Forelimb muscle (tissue), 1 donor: ENCODE measurements around the gene ARMH4. TPM values are rescaled to one million over a fixed set of nuclear protein-coding genes. Genes with fewer than 3 reads are reported as not detected.

Source experiments
- DNase-seq: peaks from one replicate; pipeline ENCODE4 v3.0.0-alpha.2; 2013; ENCODE audit warnings: low read depth
- polyA plus RNA-seq: library from polyadenylated mRNA; unstranded; fragments of 120-200 nt; gene quantifications from one replicate; pipeline ENCODE4 v1.2.1, GENCODE V29; 2013; ENCODE audit not compliant: insufficient read length

Gene ARMH4
- polyA plus RNA-seq, 1 donor, result 6.8 TPM

DNA sequence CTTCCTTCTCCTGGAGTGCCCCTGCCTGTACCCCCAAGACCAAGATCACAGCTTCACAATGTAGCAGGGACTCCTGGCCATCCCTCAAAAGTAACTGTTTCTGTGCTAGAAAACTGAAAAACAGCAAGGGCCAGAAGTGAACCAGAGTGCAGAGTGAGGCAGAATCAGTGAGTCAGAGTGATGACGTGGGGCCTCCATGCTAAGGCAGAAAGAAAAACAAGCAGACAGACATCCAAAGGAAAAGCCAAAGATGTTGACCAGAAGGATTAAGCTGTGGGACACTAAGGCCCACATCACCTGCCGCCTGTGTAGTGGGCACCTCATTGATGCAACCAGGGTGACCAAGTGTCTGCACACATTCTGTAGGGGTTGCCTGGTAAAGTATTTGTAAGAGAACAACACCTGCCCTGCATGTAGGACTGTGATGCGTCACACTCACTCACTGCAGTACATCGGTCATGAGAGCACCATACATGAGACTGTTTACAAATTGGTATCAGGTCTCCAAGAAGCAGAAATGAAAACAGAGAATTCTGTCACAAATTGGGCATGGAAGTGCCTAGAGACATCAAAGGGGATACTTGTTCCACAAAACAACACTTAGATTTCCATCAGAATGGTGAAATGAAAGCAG lies 51.2 kb downstream of the ARMH4 start:
- no peak for DNase-seq

DNA sequence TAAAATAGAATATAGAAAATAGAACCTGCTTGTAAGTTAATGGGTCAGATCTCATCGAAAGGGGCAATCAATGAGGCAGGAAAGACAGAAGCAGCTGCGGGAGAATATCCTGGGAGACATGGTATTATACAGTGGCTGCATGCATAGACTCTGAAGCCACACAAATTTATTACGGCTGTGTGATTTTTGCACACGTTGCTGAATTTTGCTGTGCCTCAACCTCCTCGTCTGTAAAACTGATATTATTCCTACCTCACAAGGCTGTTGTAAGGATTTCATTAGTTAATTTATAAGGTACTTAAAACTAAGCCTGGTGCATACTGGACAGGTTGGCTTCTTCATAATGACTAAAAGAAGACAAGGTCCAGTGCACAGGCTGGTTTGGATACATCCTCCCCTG lies 52.3 kb downstream of the ARMH4 start:
- DNase-seq, result no peak

DNA sequence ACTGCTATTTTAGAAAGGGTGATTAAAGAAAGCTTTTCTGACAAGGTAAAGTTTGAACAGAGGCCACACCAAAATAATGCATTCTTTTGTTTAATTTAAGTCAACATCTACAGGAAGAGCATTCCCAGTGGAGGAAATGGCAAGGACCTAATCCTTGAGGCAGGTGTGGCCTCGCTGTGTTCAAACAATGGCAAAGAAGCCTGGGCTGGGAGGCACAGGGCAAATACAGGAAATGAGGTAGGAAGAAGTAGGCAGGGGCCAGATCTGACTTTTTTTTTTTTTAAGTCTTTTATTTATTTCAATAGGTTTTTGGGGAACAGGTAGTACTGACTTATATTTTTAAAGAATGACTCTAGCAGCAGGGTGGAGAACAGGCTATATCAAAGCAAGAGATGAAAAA lies 53.5 kb downstream of the ARMH4 start:
- DNase-seq, result no peak

DNA sequence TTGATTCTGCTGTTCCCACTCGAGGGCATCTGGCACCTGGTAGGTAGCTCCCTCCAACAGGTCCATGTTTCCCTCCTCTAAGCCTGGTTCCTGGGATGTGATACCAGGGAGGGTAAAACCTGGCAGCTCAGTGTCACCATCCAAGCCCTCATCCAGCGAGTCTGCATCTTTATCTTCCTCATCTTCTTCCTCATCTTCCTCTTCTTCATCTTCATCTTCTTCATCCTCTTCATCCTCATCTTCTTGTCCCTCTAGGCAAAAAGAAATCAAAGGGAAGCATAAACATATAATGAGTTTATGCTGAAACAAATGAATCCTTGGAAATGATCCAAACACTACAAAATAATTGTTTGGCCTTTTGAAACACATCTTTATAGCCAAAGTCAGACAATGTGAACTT lies 55.3 kb downstream of the ARMH4 start:
- DNase-seq, result no peak

DNA sequence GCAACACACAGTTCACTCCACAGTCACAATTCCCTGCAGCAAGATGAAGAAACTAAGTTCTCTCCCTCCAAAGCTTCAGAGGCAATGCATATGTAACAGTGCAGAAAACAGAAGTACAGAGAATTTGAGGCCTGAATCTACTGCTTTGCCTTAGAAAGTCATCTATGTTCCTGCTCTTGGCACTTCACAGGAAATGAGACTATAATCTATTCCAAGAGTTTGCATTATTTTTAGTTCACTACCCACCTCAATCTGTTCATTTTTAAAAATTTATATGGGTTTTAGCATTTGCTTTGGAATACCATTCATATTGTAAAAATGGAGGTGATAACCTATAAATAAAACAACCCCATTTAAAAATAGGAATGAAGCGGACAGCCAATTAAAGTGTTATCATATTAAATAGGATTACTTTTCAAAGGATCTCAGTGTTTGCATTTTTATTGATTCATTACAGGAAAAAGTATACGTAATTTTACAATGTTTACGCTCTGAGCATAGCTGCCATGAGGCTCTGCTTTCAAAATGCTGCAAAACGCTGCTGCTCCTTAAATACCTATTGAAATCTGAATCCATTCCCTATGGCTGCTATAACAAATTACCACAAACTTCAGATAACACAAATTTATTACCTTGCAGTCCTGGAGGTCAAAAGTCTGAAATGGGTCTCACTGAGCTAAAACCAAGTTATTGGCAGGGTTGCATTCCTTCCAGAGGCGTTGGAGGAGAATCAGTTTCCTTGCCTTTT lies 60.0 kb downstream of the ARMH4 start:
- no peak for DNase-seq

DNA sequence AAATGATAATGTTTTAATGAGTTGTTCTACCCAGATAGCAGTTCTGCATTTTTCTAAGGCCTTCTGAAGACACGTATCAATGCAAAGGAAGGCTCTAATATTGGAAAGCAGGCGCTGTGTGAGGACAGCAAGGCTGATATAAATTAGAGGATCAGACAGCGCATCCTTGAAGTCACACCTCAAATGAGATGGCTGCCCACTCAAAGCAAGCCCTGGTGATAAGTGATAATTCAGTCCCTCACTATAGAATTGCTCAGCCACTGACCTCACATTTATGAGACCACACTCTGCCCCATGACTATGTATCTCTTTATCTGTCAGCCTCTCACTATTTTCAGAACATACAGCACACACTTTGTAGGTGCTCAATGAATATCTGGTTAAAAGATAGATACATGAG lies 62.4 kb downstream of the ARMH4 start:
- no peak for DNase-seq

DNA sequence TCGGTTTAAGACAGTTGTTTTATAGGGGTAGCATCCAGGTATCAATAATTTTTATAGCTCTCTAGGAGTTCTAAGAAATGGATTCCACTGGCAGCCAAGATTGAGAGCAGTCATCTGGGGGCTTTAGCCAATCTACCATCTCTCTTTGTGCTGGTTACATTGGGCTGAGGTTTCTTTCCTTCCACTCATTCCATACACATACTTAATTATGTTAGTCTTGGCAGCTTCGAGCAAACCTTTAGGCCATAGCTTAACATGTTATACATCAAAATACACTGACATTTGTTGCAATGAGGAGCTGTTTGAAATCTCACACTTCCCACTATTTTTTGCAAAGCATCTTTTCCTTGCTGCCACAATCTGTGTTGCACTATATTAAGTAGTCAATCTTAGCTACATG lies 63.1 kb downstream of the ARMH4 start:
- DNase-seq, result no peak

DNA sequence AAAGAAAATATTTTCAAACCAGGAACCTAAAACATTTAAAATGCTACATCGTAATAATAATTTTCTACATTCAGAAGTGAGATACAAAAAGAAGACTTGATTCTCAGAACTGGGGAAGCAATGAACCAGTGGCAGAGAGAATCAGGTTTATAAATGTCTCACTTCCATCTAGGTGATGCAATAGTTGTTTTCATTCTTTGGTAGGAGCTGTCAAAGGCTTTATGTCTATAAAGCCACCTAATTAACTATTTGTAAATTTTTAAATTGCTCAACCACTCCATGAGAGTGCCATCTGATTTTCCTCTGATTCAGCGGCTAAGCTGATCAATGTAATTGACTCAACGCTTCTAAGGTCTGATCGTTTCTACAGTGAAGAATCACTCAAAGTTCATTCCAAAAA lies 66.1 kb downstream of the ARMH4 start:
- no peak for DNase-seq

DNA sequence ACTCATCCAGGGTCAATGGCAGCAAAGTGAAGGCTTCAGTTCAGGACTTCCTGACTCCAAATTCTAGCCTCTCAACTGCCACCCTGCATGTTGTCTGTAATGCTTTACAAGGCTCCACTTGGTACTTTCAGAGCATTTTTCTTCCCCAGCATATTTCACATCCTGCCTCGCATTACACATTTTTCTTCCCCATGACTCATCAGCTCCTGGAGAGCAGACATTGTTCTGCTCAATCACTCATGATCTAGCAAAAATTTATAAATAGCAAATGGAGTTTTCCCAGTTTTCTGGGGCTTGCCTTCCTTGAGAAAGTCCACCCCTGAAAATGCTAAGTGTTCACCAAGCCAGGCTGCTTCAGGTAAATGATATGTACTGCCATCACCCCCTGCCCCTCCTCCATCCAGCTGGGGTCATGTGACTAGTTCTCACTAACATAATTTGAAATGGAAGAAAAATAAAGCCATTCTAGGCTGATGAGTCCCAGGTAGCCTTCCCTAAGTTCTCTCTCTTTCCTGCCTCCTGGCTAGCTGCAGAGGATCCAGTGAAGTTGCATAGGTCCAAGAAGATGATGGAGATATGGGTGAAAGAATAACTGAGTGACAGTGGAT lies 69.4 kb downstream of the ARMH4 start:
- DNase-seq, result no peak

DNA sequence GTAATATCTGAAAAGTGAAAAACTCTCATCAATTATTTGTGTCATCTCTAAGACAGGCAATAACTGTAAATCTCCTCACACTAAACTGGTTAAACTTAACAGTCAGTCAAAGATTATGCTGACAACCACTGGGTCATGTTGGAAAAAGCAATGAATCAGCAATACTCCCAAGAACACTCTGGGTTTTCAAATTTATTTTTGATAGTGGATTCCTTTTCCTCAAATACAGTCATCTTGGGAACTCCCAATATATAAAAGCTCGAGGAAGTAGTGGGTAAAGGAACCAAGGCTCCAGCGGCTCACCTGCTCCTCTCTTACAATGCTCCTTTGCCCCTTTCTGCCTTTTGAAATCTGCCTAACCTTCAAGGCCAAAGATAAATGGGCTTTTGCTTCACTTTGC lies 70.0 kb downstream of the ARMH4 start:
- no peak for DNase-seq

DNA sequence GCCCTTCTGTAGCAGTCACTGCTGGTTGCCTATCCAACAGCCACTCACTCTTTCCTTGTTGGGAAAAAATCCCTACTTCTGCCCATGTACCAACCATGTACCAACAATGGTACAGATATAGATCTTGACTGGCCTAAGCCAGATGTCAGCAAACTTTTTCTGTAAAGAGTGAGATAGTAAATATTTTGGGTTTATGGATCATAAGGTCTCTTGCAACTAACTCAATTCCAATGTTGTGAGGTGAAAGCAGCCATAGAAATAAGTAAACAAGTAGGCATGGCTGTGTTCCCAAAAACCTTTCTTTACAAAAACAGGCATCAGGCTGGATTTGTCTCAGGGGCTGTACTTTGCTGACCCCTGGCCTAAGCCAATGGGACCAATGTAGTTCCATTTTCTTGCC lies 73.5 kb downstream of the ARMH4 start:
- no peak for DNase-seq

DNA sequence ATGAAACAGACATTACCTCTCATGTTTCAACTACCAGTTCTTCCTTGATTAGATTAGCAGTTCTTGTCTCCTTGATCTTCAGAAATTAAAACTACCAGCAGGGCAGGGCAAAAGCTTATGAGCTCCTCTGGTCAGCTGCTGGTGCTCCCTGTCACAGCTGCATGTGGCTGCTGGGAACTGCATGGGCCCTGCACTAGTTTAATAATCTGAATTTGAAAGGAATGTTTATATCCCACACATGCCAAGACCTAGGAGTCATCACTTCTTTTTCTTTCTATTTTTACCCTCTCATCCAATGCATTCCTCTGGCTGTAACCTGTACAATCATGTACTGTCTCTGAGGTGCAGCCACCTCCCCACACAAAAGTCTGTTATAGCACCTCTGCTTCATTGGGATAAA lies 73.9 kb downstream of the ARMH4 start:
- no peak for DNase-seq

DNA sequence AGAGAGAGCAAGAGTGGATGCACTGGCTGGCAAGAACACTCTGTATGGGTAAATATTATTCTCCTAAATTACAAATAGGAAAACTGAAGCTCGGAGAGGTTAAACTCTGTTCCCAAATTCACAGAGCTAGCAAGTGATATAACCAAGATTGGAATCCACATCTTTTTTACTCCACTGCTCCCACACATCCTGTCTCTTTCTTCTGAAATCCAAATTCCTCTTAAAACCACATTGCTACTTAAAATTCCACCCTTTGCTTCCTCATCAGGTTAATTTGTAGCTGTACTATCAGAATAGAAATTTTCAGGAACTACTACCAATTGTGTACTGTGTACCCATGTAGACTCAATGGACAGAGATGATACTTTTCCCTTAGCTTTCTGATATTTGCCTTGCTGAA lies 74.4 kb downstream of the ARMH4 start:
- no peak for DNase-seq

DNA sequence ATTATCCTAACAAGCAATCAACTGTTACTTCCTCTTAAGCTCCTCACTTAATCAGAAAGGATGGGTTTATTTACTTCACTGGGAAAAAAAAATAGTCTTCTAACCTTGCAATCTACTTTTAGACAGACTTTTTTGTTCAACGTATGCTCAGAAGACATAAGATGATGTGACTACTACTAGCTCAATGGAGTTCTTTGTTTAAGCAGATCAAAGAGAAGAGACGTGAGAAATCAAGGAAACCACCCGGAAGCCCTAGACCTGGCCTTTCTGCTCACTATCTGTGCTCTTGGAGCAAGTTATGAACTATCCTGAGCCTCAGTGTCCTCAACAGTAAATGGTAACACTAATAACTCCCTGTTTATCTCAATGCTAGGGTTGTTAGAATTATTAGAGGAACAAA lies 78.5 kb downstream of the ARMH4 start:
- DNase-seq, result no peak

DNA sequence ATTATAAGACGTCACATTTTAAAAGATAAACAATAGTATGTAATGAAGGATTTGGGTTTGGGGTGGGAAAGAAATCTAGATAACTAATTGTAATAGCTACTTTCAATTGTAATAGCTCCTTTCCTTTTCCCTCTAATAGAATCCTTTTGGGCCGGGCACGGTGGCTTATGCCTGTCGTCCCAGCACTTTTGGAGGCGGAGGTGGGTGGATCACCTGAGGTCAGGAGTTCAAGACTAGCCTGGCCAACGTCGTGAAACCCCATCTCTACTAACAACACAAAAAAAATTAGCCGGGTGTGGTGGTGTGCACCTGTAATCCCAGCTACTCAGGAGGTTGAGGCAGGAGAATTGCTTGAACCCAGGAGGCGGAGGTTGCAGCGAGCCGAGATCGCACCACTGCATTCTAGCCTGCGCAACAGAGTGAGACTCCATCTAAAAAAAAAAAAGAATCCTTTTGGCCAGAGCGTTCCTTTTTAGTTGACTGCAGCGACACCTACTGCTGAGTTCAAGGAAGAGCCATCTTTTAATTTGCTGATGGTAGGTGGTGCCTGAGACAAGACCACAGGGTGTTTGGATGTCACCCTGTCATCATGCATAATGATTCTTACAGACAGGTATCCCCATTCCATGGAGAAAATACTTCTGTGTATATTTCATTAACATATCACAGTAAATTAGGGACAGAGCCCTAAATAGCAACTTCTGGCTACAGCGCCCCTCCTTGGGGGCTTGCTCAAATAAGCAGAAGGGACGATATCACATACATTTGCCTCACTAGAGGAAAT lies 79.5 kb downstream of the ARMH4 start:
- peak; percentile 39 for DNase-seq

DNA sequence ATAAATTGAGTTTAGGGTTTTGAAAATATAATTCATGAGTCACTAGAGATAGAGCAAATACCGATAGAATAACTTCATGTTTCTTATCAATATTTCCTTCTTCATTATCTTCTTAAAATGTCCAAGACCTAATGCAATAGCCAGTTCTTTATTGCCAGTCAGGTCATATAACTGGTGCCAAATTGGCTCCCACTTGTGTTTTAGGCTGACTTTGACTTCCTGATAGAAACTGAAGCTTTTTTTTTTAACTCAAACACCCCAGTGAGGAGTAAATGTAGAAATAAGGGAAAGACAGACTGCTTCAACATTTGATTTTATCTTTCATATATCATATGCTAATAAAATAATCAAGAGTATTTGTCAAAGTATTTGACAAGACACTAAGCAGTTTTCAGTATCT lies 80.7 kb downstream of the ARMH4 start:
- DNase-seq, result no peak

DNA sequence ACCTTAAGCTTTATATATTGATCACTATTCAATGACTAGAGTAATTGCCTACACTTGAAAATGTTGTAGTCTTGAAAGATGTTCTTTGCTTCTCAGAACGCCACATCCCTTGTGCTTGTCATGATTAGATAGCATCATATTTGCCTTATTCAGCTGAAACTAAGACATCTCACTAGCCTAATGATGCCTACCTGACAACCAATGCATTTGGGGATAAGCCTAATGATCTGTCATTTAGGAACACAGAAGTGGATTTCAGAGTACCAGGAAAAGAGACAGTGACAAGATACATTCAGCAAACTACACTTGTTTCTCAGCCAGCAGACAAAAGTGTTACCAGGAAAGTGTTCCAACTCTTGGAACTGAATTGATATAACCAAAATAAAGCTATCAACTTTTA lies 83.7 kb downstream of the ARMH4 start:
- DNase-seq, result no peak

DNA sequence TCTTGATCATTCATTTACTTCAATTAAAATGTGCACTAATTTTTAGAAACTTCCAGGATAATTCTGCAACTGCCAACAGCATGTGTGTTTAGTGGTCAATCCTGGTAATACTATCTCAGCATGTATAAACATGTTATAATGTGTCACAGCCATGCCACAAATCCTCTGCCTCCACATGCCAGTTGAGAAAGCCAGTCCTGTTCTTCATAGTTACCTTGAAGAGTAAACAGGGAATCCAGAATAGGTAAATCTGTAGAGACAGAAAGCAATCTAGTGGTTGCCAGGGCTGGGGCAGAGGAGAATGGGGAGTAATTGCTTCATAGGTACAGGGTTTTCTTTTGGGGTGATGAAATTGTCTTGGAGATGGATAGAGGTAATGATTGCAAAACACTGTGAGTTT lies 85.9 kb downstream of the ARMH4 start:
- no peak for DNase-seq

DNA sequence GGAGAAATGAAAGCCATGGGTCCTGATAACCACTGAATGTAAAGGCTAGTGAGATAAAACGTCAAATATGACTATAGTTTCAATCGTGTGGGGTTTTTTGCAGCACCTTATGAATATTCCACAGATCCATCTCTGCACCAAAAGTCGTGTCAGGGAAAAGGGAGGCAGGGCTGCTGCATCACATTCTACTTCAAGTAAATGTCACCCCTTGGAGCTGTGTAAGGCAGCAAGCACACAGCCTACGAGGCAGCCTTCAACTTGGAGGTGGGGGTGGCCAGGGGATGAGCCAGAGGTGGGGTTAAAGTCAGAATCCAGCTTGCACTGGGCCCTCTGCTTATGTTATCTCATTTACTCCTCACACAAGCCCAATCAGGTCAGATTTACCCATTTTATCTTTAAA lies 90.4 kb downstream of the ARMH4 start:
- no peak for DNase-seq

DNA sequence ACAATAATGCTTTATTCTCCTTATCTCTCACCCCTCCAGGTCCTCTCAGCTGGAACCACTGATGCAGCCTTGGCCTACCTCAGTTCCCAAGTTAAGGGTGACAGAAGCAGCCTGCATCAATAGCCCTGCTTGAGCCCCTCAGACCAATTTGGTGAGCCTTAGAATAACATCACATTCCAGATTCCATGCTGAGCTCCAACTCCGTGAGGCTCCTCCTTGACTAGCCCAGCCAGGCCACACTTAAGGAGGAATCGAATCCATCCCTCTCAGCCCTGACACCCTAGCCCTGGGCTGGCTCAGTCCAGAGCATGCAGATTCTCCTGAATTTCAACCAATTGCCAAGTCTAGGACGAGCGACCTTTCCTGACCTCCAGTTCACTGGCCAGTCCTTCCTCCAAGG lies 91.1 kb downstream of the ARMH4 start:
- no peak for DNase-seq

DNA sequence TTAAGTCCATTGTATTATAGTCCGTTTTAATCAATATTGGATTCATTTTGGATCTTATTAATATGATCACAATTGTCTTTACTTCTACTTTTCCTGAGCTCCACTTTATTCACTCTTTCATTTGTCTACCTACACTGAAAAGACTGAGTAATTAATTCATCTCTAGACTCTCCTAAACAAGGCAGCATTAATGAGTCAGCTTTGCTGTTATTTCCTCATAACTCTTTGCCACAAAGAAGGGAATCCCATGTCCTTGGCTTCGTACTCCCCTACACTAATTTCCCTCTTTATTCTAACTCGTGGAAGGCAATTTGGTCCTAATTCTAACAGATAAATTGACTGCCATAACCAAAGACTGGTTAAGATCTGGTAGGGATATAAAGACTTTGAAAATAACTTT lies 91.9 kb downstream of the ARMH4 start:
- no peak for DNase-seq

DNA sequence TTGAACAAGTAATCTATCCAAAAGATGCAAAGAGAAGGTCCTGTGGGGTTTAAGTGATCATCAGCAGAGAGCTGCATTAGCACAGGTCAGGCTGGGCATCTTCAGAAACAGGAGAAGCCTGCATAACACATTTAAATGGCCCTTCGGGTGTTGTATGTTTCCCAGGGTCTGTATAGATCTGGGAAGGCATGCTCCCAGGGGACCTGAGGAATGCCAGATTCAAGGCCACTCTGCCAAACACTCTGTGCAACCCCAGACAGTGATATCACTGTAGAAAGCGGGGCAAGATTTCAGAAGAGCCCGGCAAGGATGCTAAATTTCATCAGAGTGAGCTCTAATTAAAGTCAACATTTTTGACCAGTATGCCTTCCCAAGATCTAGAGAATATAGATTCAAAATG lies 92.9 kb downstream of the ARMH4 start:
- DNase-seq, result no peak
